NOMO-1 treated with dmso at 0.1 percent for 144 hours (cell line): Measurements from ENCODE around the gene CHAC2.
"Not testable (repeated sequence)": the region's sequence is repeated elsewhere in the genome, so short reads cannot be mapped to it uniquely, and the experiment has no call there.

ENCODE experiments used
- DNase-seq: peaks from one replicate; lab custom pipeline; 2025; ENCODE audit not compliant: unreplicated experiment; lab: John Stamatoyannopoulos, UW

The CHAC2 gene

DNA sequence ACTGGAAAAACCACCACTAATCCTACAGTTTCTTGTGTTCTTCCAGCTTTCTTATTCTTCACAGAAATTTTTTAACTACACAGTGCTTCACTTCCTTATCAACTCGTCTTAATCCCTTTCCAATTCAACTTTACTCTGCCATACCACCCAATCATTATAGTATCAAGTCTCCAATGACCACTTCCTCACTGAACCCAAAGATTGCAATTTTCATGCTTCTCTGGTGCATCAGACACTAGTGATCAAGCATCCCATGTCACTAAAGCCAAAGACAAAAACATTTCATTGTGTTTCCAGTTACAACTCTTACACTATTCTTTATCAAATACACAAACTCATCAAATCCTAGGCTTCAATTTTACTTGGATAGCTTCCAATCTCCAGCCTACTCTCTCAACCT lies 9.5 kb downstream of the CHAC2 start:
- DNase-seq, result no peak

DNA sequence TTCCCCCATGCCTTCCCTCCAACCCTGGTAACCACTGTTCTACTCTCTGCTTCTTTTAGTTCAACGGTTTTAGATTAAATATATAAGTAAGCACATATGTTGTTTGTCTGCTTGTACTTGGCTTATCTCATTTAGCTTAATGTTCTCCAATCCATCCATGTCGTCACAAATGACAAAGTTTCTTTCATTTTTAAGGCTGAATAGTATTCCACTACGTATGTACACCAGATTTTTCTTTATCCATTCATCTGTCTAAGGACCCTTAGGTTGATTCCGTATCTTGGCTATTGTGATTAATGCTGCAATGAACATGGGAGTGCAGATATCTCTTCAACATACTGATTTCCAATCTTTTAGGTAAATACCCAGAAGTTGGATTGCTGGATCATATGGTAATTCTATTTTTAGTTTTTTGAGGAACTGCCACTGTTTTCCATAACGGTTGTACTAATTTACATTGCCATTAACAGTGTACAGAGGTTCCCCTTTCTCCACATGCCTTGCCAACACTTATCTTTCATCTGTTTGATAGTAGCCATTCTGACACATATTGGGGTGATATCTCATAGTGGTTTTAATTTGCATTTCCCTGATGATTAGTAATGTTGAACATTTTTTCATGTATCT lies 11.0 kb downstream of the CHAC2 start:
- no peak for DNase-seq

DNA sequence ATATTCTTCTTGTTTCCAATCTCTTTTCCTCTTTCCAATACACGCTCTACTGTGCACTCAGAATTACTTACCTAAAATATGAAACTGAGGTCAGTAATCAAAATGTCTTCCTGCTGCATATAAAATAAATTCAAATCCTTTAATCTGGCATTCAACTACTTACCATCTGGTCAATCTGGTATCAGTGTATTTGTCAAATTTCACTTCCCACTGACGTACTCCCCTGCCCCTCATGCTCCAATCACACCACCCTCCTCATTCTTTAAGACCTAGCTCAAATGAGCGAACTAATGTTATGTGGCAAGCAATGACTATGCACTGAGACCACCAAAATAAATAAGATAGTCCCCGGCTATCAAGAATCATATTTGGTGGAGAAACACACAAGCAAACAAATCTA lies 12.5 kb downstream of the CHAC2 start:
- no peak for DNase-seq

DNA sequence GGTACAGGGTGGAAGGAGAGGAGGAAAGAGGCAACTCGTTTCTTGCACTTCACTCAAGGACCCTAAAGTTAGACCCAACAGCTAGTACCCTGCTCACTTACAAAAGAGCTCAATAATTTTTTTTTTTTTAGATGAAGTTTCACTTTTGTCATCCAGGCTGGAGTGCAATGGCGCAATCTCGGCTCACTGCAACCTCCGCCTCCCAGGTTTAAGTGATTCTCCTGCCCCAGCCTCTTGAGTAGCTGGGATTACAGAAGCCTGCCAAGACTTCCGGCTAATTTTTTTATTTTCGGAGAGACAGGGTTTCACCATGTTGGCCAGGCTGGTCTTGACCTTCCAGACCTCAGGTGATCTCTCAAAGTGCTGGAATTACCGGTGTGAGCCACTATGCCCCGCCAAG lies 15.1 kb downstream of the CHAC2 start:
- no peak for DNase-seq

DNA sequence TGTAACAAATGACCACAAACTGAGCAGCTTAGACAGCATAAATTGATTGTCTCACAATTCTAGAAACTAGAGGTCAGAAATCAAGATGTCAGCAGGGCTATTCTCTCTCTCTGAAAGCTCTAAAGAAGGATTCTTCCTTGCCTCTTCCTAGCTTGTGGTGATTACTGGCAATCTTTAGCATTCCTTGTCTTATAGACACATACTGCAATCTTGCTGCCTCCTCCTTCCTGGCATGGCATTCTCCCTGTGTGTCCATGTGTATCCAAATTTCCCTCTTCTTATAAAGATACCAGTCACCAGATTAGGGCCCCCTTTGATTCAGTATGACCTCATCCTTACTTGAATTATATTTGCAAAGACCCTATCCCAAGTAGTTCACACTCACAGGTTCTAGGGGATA lies 16.8 kb downstream of the CHAC2 start:
- DNase-seq, result no peak

DNA sequence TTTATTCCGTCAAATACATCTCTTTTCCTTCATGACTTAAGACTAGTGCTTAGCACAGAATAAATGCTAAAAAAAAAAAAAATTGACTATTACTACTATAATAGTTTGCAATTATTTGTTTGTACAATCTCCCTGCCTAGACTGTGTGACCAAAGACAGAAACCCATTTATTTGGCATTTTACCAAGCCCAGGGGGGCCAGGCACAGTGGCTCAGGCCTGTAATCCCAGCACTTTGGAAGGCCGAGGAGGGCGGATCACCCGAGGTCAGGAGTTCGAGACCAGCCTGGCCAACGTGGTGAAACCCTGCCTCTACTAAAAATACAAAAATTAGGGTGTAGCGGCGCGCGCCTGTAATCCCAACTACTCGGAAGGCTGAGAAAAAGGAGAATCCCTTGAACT lies 17.8 kb downstream of the CHAC2 start:
- no peak for DNase-seq

DNA sequence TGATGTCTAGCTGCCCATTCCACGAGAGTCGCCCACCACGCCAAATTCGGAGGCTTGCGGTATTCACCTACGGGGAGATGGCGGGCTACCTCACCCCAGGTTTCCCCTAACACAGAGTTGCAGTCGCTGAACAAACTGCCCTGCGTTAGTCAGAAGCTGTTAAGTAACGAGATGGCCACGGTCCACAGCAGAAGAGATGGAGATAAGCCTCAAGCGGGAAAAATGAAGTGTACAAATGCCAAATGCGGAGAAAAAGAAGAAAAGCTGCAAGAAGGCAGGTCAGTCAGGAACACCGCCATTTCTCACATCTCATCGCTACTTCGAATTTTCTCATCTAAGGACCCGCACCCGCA lies 18.7 kb downstream of the CHAC2 start:
- no peak for DNase-seq

DNA sequence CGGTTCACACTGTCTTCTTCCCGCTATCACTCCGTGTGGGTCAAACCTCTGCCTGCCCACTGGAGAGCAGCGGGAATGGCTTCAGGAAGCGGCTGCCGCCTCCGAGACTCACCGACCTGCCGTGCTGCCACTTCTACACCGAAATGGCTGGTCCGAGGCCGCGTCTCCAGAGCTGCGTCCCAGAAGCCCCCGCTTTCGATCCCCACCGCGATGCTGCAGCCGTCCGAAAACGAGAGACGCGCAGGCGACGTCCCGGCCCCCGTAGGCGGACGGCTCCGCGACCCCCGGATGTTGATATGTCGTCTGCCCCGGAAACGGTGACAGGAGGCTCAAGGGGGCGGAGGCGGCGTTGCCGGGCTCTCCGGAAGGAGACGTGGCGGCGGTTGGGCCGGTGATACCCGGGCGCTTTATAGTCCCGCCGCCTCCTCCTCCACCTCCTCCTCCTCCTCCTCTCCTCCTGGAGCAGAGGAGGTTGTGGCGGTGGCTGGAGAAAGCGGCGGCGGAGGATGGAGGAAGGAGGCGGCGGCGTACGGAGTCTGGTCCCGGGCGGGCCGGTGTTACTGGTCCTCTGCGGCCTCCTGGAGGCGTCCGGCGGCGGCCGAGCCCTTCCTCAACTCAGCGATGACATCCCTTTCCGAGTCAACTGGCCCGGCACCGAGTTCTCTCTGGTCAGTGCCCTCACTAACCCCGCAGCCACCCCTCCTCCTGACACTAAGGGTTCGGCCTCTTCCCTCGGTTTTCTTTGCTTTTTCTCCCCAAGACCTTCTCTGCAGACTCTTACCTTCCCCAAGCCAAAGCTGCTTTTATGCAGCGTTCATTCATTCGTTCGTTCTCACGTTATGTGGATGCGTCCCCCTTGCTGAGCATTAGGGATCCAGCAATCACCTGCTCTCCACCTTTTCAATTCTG lies 19.4 kb downstream of the CHAC2 start, which contains the start of the genes ASB3 and ERLEC1:
Gene ASB3, minus strand, starts transcription at position 249 of the 909 bp plus-strand sequence. CDS start 21,381 bp downstream, outside the sequence.
Gene ERLEC1, plus strand, starts transcription at position 340 of the 909 bp plus-strand sequence. Its CDS starts 167 bp downstream, at position 507.
- DNase-seq, result peak; percentile 83

DNA sequence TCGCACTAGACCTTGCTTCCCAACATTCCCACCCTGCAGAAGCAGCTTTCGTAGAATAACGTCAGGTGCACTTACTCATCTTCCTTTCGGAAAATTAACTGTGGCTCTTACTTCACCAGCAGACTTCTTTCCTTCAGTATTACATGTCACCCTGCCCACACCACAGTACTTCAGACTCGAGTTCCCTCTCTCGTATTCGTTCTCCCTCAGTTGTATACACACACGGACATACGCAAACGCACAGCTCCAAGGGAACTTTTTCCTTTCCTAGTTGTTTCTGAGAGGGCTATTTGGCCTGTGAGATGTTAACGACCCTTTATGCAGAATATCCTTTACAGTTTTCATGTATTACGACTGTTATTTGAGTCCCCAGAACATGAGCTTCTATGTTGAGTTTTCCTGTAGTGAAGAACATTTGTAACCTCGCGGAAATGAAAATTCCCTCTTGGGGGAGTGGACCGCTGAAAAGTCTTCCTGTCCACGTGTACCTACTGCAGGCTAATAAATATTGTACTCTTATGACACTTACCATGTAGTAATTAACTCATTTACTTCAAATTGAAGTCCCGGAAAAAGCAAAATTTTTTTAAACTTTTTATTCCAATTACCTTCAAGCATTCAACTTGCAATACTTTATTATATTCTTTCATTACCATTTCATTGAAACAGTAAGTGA lies 20.1 kb downstream of the CHAC2 start:
- DNase-seq, result peak; percentile 25

DNA sequence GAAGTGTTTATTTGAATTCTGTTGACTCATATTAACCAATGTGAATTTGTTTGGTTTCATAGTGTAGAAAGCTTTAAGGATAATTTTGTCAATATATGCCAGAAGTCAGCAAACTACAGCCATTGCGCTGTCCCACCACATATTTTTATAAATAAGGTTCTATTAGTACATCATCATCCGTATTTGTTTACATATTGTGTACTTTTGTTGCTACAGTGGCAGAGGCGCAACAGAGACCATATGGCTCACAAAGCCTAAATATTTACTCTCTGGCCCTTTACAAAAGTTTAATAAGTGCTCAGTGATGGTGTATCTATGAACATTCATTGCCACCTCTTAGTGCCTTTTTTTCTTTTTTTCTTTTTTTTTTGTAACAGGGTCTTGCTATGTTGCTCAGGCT lies 25.7 kb downstream of the CHAC2 start:
- DNase-seq, result no peak

DNA sequence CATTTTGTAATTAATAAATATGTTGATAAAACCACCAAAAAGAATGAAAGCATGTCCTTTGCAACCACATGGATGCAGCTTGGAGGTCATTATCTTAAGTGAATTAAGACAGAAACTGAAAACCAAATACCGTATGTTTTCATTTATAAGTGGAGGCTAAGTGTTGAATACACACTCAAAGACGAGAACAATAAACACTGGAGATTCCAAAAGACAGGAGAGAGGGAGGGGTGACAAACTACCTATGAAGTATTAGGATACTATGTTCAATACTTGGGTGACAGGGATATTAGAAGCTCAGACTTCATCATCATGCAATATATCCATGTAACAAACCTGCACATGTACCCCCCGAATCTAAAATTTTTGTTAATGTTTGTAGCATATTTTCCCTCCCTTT lies 26.2 kb downstream of the CHAC2 start:
- DNase-seq, result no peak

DNA sequence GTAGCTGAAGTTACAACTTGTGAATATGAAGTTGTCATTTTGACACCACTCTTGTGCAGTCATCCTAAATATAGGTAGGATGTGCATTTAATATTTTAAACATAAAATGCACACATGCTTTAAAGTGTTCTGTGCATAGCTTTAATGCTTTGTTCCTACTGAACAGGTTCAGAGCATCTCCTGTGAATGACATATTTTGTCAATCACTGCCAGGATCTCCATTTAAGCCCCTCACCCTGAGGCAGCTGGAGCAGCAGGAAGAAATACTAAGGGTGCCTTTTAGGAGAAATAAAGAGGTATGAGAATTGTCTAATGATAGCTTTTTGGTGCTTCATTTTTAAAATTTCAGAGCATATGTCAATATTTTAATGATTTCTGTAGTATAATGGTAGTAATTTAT lies 33.9 kb downstream of the CHAC2 start:
- no peak for DNase-seq

DNA sequence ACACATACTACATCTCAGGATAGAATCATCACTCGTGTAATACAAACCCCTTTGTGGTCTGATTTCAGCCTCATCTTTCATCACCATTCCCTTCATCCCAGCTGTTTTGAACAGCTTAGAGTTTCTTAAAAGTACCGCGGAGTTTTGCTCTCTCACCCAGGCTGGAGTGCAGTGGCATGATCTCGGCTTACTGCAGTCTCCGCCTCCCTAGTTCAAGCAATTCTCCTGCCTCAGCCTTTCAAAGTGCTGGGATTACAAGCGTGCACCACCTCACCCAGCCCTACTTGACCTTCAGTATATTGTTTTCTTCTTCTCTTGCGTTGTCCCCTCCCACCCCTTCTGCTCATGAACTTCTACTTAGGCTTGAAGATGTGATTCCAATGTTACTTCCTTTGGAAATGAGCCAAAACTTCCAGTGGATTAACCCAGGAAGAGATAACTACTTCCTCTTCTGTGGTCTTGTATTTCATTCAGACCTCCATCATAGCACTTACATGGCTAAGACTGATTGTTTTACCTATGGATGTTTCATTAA lies 35.1 kb downstream of the CHAC2 start:
- DNase-seq, result no peak

DNA sequence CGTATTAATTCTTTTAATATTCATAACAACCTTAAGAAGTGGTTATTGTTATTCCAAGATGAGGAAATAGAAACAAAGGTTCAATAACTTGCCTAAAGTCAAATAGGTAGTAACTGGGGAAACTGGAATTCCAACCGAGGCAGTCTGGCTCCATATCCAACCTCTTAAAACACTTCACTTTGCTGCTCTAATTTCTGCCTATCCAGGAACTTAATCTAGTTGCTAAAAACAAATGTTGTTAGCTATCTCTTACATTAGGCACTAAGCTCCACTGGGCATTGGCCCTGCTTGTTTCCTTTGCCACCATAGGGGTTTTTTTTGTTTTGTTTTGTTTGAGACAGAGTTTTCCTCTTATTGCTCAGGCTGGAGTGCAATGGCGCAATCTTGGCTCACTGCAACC lies 44.0 kb downstream of the CHAC2 start:
- no peak for DNase-seq

DNA sequence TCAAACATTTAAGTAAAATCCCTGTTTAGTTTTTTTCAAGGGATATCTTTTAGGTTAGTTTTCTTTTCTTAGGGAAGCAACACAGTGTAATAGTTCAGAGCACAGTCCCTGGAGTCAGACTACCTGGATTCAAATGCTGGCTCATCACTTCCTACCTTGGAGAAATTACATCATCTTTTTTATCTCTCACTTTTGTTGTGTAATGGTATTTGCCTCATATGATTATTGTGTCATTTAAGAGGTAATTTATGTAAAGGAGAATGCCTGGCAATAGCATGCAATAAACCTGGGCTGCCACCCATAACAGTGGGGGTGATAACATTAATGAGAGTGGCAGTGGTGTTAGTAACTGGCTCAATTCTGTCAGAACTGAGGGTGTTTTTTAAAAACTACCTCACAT lies 45.5 kb downstream of the CHAC2 start:
- DNase-seq, result no peak

DNA sequence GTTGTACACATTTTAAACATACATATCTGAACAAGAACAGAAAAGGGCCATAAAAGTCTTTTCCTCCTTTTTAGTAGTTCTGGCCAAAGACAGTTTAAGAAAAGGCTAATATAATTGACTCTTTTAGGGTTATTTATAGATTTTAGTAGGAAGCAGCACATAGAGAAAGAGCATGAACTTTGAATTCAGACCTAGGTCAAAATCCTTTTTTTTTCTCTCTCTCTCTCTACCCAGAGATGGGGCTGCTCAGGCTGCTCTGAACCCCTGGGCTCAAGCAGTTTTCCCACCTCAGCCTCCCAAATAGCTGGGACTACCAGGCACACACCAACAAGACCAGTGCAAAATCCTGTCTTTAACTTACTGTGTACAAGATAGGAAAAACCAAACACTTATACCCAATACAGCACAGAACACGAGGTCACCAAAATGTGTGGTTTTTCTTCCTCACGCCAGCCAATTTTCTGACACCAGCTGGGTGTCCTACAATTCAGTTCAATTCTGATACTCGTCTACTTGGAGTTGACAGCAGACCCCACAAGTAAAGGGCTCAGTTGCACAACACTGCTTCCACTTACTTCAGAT lies 51.3 kb downstream of the CHAC2 start:
- no peak for DNase-seq

DNA sequence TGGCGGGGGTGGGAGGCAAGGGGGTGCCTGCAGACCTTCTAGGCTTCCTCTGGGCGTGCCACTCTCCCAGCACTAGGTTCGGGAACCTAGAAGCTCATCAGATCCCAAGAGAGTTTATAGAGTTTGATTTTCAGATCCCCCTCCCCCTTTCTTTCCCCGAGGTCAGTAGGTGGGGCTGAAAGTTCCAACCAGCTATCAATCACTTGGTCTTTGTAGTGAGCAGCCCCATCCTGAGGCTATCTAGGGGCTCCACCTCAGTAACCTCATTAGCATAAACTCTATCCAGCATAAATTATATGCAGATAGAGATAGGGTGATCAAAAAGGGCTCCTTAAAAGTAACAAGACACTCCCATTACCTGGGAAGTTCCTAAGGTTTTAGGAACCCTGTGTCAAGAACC lies 52.0 kb downstream of the CHAC2 start:
- DNase-seq, result no peak

DNA sequence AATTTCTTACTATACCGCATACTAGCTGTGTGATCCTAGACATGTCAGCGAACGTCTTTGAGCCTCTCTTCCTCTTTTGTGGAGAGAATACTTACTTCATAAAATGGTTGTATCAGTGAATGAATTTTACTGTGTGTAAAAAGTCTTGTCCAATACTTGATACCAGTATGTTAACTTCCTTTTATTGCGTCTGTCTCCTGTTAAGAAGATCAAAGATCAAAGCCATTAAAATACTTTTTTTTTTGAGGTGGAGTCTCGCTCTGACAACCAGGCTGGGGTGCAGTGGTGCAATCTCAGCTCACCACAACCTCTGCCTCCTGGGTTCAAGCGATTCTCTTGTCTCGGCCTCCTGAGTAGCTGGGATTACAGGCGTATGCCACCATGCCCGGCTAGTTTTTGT lies 52.4 kb downstream of the CHAC2 start:
- no peak for DNase-seq

DNA sequence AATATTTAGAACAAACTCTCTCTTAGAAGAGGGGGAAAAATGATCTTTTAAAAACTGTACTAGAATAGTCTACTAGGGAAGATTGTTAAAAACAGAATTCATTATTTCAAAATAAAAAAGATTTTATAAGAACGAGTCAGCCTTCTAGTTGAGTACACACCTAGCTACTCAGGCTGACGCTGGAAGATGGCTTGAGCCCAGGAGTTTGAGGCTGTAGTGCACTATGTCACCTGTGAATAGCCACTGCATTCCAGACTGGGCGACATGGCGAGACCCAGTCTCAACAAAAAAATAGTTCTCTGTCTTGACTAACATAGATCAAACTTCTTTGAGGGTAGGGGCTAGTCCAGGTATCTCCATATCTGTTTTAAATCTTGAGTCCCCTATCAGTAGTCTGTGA lies 53.1 kb downstream of the CHAC2 start:
- DNase-seq, result no peak

DNA sequence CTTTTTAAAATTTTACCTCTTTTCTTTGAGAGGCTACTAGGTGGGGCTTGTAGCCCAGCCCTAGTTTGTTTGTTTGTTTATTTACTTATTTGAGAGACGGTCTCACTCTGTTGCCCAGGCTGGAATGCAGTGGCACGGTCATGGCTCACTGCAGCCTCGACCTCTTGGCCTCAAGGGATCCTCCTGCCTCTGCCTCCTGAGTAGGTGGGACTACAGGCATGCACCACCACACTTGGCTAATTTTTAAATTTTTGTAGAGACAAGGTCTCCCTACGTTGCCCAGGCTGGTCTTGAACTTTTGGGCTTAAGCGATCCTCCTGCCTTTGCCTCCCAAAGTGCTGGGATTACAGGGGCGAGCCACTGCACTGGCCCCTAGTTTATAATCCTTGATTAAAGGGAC lies 54.2 kb downstream of the CHAC2 start:
- no peak for DNase-seq

DNA sequence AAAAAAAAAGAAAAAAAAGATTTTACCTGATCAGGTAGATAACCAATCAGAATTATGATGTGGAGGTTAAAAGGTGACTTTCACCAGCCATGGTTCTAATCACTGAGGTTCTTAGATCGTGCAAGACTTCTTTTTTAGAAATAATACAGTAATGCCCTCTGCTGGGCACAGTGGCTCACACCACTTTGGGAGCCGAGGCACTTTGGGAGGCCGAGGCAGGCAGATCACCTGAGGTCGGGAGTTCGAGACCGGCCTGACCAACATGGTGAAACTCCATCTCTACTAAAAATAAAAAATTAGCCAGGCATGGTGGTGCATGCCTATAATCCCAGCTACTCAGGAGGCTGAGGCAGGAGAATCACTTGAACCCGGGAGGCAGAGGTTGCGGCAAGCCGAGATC lies 56.0 kb downstream of the CHAC2 start:
- DNase-seq, result not testable (repeated sequence)
